Body of pancreas (tissue), 4 donors: ENCODE data around the gene RGL3.

Experiments used
- CTCF ChIP-seq, 7 experiments: fragments of 450-650 bp in 4 of 7; fragments of 200-600 bp in 3 of 7; sonication (generic) in 3 of 7; IDR thresholded peaks; one replicate each; pipeline ENCODE4 v1.5.1; 2016 to 2019; ENCODE audit warnings: antibody characterized with exemption in 7 of 7
- POLR2A ChIP-seq, 3 donors: fragments of 450-650 bp; IDR thresholded peaks; one replicate each; pipeline ENCODE4 v1.6.1; 2016; ENCODE audit warnings: antibody characterized with exemption in 3 of 3, mild to moderate bottlenecking in 2 of 3

GRCh38 chr19:11361771-11362731 lies 57.1 kb downstream of the RGL3 start:
- no peak for TF ChIP-seq CTCF (IDR thresholded peaks at IDR 0.05)
- TF ChIP-seq POLR2A (IDR thresholded peaks at IDR 0.05), result no peak
